MM.1S (cell line): ENCODE measurements around the gene CHRNE.
A peak's percentile ranks its signal among the peaks of the same experiment; 100 is the strongest.

Source experiments
- DNase-seq: peaks from one replicate; pipeline ENCODE4 v3.0.0-alpha.2; 2015
- H2AFZ ChIP-seq: fragments of 300-600 bp; sonication (generic); 2 replicates; pipeline ENCODE4 v1.6.0; 2016; ENCODE audit warnings: antibody characterized with exemption, low read length
- H3F3A ChIP-seq: fragments of 300-600 bp; sonication (generic); 2 replicates; pipeline ENCODE4 v1.6.1; 2016; ENCODE audit warnings: mild to moderate bottlenecking, antibody characterized with exemption, low read length, moderate library complexity, mixed read lengths; ENCODE audit not compliant: insufficient read depth
- H3K27ac ChIP-seq: fragments of 300-600 bp; sonication (generic); 2 replicates; pipeline ENCODE4 v1.5.1; 2016; ENCODE audit warnings: mild to moderate bottlenecking, low read length
- H3K27me3 ChIP-seq: fragments of 300-600 bp; sonication (generic); replicated peaks from 2 replicates; pipeline ENCODE4 v1.6.0; 2016; ENCODE audit warnings: low read length; ENCODE audit not compliant: insufficient read depth
- H3K36me3 ChIP-seq: fragments of 300-600 bp; sonication (generic); replicated peaks from 2 replicates; pipeline ENCODE4 v1.6.1; 2016; ENCODE audit warnings: mild to moderate bottlenecking, low read length, mixed read lengths; ENCODE audit not compliant: insufficient read depth
- H3K4me1 ChIP-seq: fragments of 300-600 bp; sonication (generic); 2 replicates; pipeline ENCODE4 v1.6.1; 2016; ENCODE audit warnings: low read length, mixed read lengths
- H3K4me2 ChIP-seq: fragments of 300-600 bp; sonication (generic); 2 replicates; pipeline ENCODE4 v1.6.0; 2016; ENCODE audit warnings: low read depth, low read length
- H3K4me3 ChIP-seq: fragments of 300-600 bp; sonication (generic); 2 replicates; pipeline ENCODE4 v1.5.1; 2016; ENCODE audit warnings: low read length, mixed read lengths
- H3K79me2 ChIP-seq: fragments of 300-600 bp; sonication (generic); 2 replicates; pipeline ENCODE4 v1.6.1; 2016; ENCODE audit warnings: mixed run types, low read length, mixed read lengths
- H3K9ac ChIP-seq: fragments of 300-600 bp; sonication (generic); 2 replicates; pipeline ENCODE4 v1.6.1; 2016; ENCODE audit warnings: low read length, mixed read lengths
- H3K9me2 ChIP-seq: fragments of 300-600 bp; sonication (generic); replicated peaks from 2 replicates; pipeline ENCODE4 v1.6.1; 2016; ENCODE audit warnings: mild to moderate bottlenecking, low read length, mixed read lengths; ENCODE audit not compliant: insufficient read depth
- H3K9me3 ChIP-seq: fragments of 300-600 bp; sonication (generic); replicated peaks from 2 replicates; pipeline ENCODE4 v1.6.1; 2016; ENCODE audit warnings: mild to moderate bottlenecking, low read length, mixed read lengths; ENCODE audit not compliant: insufficient read depth
- H4K20me1 ChIP-seq: fragments of 300-600 bp; sonication (generic); 2 replicates; pipeline ENCODE4 v1.6.1; 2016; ENCODE audit warnings: mild to moderate bottlenecking, low read length, moderate library complexity, mixed read lengths; ENCODE audit not compliant: insufficient read depth
- EZH2 ChIP-seq: fragments of 300-600 bp; sonication (generic); optimal IDR thresholded peaks from 2 replicates; pipeline ENCODE3; 2017; ENCODE audit warnings: low read depth, mild to moderate bottlenecking, antibody characterized with exemption, low read length, mixed read lengths
- EZH2phosphoT487 ChIP-seq: fragments of 300-600 bp; sonication (generic); IDR thresholded peaks from 2 replicates; pipeline ENCODE4 v1.6.1; 2018; ENCODE audit warnings: antibody characterized with exemption, low read length
- TF ChIP-seq, protein P1 (sequence below): fragments of 300-600 bp; sonication (generic); IDR thresholded peaks from 2 replicates; pipeline ENCODE4 v1.5.1; 2016; ENCODE audit warnings: antibody characterized with exemption, low read length, mixed read lengths

CHRNE gene

GRCh38 chr17:4934173-4934979, 31.5 kb upstream of the CHRNE start:
- no peak overlapping the region for H3K9ac ChIP-seq
- no peaks in the 10 kb centered on the region for H4K20me1 ChIP-seq
- H3K4me1 ChIP-seq, result peaks cover 18% of the 10 kb centered on the region
- H3F3A ChIP-seq, result peaks cover 9% of the 10 kb centered on the region
- no peaks in the 10 kb centered on the region for H3K27me3 ChIP-seq
- no peak for TF ChIP-seq EZH2
- TF ChIP-seq, protein P1, sequence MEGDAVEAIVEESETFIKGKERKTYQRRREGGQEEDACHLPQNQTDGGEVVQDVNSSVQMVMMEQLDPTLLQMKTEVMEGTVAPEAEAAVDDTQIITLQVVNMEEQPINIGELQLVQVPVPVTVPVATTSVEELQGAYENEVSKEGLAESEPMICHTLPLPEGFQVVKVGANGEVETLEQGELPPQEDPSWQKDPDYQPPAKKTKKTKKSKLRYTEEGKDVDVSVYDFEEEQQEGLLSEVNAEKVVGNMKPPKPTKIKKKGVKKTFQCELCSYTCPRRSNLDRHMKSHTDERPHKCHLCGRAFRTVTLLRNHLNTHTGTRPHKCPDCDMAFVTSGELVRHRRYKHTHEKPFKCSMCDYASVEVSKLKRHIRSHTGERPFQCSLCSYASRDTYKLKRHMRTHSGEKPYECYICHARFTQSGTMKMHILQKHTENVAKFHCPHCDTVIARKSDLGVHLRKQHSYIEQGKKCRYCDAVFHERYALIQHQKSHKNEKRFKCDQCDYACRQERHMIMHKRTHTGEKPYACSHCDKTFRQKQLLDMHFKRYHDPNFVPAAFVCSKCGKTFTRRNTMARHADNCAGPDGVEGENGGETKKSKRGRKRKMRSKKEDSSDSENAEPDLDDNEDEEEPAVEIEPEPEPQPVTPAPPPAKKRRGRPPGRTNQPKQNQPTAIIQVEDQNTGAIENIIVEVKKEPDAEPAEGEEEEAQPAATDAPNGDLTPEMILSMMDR, result 0 out of 2 replicates have a peak, but pooled peaks have one; percentile 10
- H2AFZ ChIP-seq, result no peak overlapping the region
- no peak overlapping the region for H3K4me3 ChIP-seq
- no peaks in the 10 kb centered on the region for H3K9me3 ChIP-seq
- H3K79me2 ChIP-seq, result peaks cover 22% of the 10 kb centered on the region
- H3K9me2 ChIP-seq, result no peaks in the 10 kb centered on the region
- peak overlapping the region; percentile 46; the same call in 1 of the 2 replicates for H3K4me2 ChIP-seq
- H3K36me3 ChIP-seq, result no peaks in the 10 kb centered on the region
- DNase-seq, result peak; percentile 69
- H3K27ac ChIP-seq, result no peak overlapping the region

- no peak overlapping the region for H2AFZ ChIP-seq
- no peaks in the 10 kb centered on the region for H3K9me2 ChIP-seq
- DNase-seq, result no peak
- H4K20me1 ChIP-seq, result no peaks in the 10 kb centered on the region
- H3K27me3 ChIP-seq, result no peaks in the 10 kb centered on the region
- peaks cover 9% of the 10 kb centered on the region for H3F3A ChIP-seq
- no peak for TF ChIP-seq EZH2phosphoT487
- no peak for TF ChIP-seq EZH2
- TF ChIP-seq, protein P1, result no peak
- H3K9ac ChIP-seq, result no peak overlapping the region
- no peak overlapping the region for H3K4me3 ChIP-seq
- H3K36me3 ChIP-seq, result no peaks in the 10 kb centered on the region
- peaks cover 14% of the 10 kb centered on the region for H3K79me2 ChIP-seq
- peaks cover 14% of the 10 kb centered on the region for H3K4me1 ChIP-seq
- no peak overlapping the region for H3K4me2 ChIP-seq
- H3K27ac ChIP-seq, result no peak overlapping the region
- no peaks in the 10 kb centered on the region for H3K9me3 ChIP-seq
These were observed 30.7 kb upstream of the CHRNE start for GRCh38 chr17:4933646-4934045.

GRCh38 chr17:4932756-4933155, 29.9 kb upstream of the CHRNE start:
- Histone ChIP-seq H2AFZ (no peak overlapping the region), H3K27ac (no peak overlapping the region), H3K9ac (no peak overlapping the region), H3K36me3 (no peaks in the 10 kb centered on the region), H3K4me2 (no peak overlapping the region), H3K9me2 (no peaks in the 10 kb centered on the region), H3F3A (peaks cover 9% of the 10 kb centered on the region), H3K4me3 (no peak overlapping the region), H3K4me1 (peaks cover 9% of the 10 kb centered on the region), H3K27me3 (no peaks in the 10 kb centered on the region), H3K9me3 (no peaks in the 10 kb centered on the region), H3K79me2 (peaks cover 6% of the 10 kb centered on the region; the same call in 1 of the 2 replicates), H4K20me1 (no peaks in the 10 kb centered on the region)
- no peak for DNase-seq
- TF ChIP-seq, protein P1, result no peak
- no peak for TF ChIP-seq EZH2
